ENCODE data around the gene RAVER2.

GRCh38 chr1:64841330-64842065, 96.6 kb downstream of the RAVER2 start:
- TF ChIP-seq MXI1 (IDR thresholded peaks at IDR 0.05; ENCODE audit: borderline replicate concordance, low read depth, low read length) (no peak), HINFP (CRISPR knock-in tag; IDR thresholded peaks at IDR 0.05; ENCODE audit: low read depth) (no peak), ADNP (CRISPR knock-in tag; IDR thresholded peaks at IDR 0.05) (no peak), ATF7 (IDR thresholded peaks at IDR 0.05) (no peak), ATF7 (CRISPR knock-in tag; IDR thresholded peaks at IDR 0.05) (no peak), NAIF1 (CRISPR knock-in tag; IDR thresholded peaks at IDR 0.05; ENCODE audit: borderline replicate concordance) (no peak), ZNF687 (CRISPR knock-in tag; IDR thresholded peaks at IDR 0.05) (no peak), JUNB (CRISPR knock-in tag; IDR thresholded peaks at IDR 0.05; ENCODE audit: borderline replicate concordance) (no peak), CTCF (CRISPR knock-in tag; IDR thresholded peaks at IDR 0.05) (no peak), ZHX1 (CRISPR knock-in tag; IDR thresholded peaks at IDR 0.05; ENCODE audit: low read depth) (no peak), ZNF720 (CRISPR knock-in tag; IDR thresholded peaks at IDR 0.05) (no peak), HDAC1 (CRISPR knock-in tag; IDR thresholded peaks at IDR 0.05) (no peak), KLF13 (CRISPR knock-in tag; IDR thresholded peaks at IDR 0.05) (no peak), ZNF124 (CRISPR knock-in tag; IDR thresholded peaks at IDR 0.05) (no peak)
